Putamen (tissue), 1 donor: ENCODE results near the gene COPZ1.

Experiments
- DNase-seq: peaks from one replicate; pipeline ENCODE4 v3.0.0-alpha.2; 2016; ENCODE audit warnings: low spot score

The COPZ1 gene

DNA sequence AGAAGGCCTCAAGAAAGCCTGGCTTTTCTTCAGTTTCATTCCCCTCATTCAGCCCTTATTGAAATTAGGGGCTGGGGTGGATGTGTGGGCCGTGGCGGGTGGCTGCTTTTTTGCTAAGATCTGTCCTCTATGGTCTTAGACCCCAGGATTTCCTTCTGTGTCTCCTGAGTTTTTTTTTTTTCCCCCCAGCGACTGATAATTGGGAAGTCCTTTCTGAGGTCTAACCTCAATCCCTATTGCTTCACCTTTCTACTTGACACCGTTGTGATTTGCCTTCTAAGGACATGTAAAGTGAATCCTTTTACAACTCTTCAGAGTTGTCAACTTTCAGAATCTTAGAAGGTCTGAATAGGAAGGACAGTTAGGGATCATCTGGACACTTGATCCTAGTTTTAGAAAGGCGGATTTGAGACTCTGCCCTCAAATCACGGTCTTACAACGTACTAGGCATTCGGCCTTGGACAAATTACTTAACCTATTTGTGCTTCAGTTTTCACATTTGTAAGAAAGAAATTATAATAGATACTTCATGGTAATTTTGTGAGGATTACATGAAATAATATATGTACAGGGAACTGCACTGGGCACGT is 34.9 kb downstream of the COPZ1 start:
- DNase-seq = no peak

DNA sequence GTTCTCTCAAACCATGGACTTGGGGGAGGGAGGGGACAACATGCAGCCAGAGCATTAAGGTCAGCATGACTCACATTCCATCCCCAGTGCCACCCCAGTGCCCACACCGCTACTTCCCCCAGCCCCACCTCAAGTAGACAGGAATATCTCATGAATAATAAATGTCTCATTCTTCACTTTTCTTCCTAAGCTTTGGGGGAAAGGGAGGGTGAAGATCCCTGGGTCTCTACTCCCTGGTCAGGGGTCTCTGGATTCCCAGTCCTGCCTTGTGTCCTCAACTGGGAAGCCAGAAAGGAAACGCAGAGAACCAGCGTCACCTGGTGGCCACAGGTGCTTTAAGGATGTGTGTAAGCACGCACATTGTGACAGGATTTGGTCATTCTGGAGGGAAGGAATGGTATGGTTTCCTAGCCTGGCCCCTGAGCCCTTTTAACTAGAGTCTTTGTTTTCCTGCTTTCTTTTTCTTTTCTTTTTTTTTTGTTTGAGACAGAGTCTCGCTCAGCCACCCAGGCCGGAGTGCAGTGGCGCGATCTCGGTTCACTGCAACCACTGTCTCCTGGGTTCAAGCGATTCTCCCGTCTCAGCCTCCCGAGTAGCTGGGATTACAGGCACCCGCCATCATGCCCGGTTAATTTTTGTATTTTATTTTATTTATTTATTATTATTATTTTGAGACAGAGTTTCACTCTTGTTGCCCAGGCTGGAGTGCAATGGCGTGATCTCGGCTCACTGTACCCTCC is 36.0 kb downstream of the COPZ1 start:
- no peak for DNase-seq

DNA sequence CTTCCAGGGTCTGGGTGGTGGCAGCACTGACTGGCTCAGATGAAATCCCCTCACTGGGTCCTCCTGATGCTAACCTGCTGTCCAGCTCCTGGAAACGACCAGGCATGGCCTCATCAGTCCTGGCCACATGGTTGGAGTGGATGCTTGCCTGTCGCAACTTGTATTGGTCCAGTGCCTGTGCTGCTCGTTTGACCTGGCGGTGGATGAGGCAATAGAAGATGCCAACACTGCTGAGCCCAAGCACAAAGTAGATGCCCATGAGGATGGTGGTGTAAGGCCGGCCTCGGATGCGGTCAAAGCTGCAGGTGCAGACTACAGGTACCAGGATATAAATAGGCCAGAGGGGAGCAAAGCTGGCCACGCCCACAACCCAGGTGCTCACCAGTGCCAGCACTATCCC is 38.1 kb downstream of the COPZ1 start:
- no peak for DNase-seq

DNA sequence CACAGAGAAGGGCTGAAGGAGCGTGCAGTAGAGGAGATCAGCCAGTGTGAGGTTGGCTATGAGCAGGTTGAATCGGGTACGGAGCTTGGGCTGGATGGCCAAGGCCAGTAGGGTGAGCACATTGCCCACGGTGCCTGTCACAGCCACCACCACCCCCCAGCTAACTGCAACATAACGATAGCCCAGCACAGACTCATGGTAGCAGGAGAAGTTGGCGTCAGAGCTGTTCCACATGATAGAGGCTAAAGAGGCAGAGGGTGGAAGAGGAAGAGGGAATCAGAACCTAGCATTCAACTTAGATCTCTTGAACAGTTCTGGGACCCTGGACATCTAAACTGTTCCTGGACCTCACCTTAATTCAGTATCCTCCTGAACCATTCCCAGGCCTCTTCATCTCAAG is 38.7 kb downstream of the COPZ1 start:
- no peak for DNase-seq

DNA sequence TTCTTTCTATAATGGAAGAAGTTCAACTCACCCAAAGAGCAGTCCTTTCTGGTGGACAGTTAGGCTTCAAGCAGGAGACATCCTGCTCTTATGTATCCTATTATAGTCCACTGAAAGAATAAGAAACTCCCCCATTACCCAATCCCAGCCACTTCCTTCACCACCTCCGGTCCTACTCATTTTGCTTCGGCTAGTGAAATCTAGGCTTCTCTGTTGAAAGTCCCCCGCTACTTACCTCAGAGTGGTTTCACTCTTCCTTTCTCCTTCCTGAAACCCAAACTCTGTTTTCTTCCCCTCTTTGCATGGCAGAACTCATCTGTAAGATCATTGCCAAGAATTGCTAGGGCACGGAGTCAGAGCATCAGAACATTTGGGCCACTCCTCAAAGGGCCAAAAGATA is 39.5 kb downstream of the COPZ1 start, which contains the start of gene GPR84:
TSS of gene GPR84 (minus strand) at position 74 of the 400 bp plus-strand sequence. CDS start 635 bp downstream, outside the sequence.
- no peak for DNase-seq

DNA sequence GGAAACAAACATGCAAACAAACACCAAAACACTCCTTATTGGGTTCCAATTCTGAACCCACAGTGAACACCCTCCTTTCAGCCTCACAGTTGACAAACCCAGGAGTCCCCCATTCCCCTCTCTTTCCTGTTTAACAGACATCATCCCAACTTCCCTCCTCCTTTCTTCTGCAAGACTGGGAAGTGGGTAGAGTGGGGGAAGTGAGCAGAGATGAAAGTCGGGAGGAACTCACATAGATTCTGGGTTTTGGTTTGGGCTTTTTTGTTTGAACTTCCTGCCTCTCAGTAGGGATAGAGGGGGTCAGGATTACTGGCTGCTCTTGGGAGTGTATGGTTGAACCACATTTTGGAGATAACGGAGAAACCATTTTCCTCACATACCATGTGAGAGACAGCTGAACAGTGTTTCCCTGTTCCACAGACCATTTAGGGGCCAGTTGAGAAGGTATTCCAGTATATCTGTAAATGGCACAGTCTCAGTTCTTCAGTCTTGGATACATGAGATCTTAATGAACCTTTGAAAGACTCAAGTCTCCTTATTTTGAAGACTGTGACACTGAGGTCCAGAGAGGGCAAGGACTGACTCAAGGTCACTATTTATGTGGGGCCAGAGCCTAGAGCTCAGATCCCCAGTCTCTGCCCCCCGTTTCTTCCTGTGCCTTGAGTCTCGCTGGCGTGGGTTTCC is 43.2 kb downstream of the COPZ1 start:
- DNase-seq = no peak

DNA sequence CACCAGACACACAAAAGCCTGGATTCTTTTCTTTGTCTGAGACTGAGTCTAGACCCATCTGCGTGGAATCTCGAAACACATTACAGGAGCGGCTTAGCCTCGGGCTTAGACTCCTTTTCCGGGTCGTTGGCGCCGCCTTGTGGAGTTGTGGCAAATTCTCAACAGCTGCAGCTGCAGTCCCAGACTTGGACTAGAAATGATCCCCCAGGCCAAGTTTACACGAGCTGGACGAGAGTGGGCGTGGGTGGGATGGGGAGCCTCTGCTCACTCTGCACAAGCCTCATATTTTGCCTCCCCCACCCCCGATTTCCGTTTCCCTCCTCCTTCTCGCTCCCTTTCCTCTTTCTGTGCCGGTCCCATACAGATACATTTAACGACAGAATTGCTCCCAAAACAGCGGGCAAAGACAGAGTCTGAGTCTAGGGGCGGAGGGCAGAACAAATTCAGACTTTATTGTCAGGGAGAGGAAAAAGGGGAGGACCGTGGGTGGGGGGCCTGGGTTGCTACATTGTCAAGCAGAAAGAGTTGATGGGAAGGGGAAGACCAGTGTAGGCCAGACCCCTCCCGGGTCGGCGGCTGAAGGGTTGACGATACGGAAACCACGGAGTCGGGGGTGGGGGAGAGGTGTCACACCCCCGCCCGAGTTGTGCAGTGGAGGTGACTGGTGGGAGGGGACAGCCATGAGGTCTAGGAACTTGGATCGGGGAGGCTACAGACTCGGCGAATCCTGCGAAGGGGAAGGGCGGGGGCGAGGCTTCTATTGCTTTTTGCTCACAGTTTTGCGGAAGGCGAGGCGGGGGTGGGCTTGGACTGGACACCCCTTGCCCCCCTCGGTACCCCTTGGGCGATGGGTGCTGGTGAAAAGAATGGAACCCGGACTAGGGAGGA is 44.0 kb downstream of the COPZ1 start:
- peak; percentile 88 for DNase-seq

DNA sequence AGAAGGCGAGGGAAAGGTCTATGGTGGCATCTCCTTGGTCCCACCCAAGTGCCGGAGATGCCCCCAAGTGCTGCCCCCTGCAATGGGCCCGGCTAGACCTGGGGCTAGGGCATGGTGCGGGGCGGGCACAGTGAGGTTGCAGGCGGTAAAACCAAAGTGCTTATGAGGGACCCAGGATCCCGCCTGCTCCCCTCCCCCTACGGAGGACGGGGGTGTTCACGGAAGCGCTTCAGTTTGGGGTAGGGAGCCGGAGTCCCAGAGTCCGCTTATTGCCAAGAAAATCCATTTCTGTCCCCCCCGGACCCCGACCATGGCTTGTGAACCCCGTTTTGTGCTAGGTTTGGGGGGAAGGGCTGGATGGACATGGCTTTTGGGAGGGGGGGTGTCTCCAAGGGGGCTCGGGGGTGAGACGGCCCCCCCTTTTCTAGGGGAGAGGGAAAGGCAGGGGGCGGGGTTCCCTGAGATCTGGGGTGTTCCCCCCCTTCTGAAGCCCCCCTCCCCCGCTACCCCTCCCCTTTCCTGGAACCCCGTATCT is 44.7 kb downstream of the COPZ1 start:
- no peak for DNase-seq

DNA sequence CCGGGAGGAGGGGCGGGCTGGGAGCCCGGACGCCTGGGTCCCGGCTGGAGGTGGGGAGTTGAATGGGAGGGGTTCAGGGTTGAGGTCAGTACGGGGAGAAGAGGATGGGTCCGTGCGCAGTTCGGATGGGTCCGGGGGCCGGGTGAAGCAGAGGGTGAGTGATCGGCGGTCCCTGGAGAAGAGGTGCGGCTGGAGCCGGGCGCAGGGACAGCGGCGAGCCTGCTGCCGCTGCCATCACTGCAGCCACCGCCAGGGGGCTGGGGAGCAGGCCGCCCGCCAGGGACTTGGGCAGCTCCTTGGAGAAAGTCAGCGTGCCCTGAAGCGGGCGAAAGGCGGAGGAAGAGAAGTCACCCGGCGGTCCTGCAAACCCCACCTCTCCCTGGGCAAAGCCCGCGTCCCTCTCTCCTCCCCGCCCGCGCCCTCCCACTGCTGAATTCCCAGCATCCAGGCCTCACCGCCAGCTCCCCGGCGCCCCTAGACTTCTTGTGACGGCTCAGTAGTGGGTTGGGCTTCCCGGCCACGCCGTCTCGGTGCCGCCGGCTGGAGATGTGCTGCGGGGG is 45.3 kb downstream of the COPZ1 start:
- DNase-seq = no peak

DNA sequence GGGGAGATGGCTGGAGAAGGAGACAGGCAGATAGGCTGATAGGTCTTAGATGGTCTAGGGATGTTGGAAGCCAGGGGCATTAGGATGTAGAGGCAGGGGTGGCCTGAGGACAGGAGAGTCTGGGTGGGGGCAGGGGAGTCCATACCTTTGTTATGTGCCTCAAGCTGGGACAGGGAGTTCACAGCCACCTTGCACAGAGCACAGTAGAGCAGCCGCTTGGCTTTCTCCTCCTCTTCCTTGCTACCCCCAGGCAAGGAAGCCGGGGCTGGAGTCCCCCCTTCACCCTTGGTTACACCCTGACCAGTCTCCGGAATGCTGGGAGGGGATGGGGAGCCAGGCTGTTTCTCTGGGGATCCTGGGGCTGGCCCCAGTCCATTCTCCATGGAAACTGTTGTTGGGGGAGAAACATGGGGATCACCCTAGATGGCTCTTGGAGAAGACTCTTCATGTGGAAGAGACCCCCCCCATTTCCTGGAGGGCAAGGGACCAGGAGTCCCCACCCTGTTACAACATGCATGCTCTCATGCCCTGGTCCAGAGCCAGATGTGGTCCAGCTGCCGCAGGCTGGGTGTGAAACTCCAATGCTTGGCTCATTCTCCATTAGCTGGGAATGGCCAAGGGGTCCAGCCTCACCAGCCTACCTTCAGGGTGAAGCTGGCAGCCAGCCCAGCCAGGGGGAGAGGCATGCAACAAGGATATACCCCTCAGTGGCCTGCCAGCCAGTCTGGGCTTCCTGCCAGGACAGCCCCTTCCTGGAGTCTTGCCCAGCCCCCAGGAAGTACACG is 46.6 kb downstream of the COPZ1 start:
- no peak for DNase-seq

DNA sequence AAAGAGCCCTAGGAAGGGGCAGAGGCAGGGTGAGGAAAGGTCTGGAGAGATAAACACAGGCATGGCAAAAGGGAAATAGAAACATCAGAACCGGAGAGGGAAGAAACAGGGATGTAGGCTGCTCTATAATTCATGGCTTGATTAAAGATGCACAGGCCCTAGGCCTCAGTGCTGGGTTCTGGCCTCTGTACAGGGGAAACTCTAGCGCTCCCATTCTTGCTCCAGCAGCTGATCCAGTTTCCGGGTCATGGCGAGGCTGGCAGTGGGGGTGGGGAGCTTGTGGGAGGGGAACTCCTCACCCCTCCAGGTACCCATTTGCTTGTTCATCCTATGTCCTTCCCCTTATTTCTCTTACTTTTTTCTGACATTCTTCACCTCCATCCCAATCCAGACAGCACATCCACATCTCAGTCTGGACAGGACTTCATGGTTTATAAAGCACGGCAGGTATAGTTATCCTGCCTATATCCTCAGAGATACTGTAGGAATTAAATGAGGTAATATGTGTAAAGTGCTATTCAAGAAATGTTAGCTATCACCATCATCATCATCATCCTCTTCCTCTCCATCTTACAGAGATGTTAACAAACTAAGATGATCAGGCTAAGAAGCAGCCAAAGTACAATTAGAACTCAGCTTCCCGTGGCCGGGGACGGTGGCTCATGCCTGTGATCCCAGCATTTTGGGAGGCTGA is 47.3 kb downstream of the COPZ1 start:
- DNase-seq = no peak

DNA sequence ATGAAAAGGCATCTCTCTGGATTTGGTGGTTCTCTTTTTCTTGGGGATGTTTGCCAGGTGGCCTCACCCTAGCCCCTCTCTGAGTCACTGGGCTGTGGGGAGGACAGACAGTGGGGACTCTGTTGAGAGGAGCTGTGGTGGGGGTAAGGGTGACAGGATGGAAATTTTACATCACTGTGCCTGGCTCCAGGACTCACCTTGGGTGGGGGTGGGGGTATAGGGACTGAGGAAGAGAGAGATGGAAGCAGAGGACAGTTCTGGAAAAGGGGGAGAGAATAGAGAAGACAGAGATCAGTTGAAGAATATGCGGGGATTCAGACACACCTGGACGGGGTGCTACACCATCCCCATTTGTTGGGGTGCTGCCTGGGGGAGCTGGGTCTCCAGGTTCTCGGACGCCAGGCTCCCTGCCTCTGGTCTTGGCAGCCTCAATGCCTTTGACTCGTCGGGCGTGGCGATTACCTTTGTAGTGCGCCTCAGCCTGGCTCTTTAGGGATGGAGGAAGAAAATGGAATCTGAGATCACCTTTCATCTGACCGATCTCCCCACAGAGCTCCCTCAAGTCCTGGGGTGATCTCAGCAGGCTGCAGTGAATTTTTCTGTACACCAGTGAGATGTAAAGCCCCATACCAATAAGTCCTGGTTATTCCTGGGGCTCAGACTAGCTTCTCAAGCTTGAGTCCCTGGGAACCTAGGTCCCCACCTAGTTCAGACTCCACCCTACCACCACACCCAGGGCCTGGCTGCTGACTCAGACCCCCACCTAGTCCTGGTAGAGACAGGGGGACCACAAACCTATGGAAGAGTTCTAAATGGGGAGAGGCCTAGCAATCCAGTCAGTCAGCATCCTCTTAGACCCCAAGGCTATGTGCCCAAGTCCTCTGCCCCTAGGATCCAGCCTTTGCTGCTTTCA is 49.0 kb downstream of the COPZ1 start:
- DNase-seq = no peak

DNA sequence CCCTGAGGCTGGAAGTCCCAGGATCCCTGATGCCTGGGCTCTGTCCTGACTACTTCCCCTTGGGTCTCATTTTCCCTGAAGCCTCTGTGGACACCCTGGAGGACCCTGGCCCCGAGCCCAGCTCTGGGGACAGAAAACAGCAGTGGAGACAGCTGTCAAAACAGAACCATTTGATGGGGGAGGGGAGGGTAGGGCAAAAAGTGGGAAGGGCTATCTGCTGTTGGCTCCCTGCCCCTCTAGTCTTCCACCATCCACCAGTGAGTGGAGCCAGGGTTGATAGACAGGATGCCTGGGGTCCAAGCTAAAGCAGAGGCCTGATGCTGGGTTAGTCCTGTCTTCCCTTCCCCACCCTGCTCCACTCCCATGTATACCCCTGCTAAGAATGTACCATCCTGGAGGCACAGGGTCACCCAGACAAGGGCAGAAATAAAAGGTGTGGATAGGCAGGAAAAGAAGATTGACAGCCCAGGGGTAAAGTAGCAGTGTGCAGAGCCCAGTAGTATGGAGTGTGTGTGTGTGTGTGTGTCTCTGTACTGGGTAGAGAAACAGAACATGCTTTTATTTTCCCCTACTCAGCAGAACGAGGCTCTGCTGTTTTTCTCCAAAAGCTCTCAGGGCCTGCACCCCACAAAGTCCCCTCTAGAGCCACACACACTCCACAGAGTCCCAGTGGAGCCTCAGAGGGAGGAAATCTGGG is 49.8 kb downstream of the COPZ1 start:
- no peak for DNase-seq

DNA sequence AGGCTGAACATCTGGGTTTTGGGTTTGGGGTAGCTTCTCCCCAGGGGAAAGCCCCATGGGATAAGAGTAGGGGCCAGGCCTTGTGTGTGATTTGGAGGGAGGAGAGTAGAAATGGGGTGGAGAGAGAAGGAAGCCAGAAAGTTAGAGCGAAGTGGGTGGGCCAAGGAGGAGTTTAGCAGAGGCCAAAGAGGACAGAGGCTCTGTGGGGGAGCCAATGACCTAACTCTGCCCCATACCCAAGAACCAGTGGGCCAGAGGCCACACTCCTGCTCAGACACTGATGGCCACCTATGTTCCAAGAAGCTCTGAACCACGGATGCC is 50.3 kb downstream of the COPZ1 start:
- DNase-seq = no peak

DNA sequence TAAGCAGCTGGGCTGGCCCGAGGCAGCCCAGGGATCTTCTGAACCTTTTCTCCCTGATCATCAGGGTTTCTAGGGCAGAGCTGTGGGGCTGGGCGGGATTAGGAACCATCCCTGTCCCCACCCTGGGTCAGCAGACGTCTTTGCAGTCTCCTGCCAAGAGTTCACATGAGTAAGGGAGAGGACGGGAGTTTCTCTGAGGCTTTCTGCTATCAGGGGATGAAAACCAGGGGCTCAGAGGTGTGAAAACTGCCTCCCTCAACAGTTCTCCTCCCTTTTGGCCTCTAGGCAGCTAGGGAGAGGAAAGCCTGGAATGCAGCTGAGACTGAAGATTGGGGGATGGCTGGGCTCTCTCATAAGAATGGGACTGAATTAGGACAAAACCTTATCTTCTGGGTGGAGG is 51.7 kb downstream of the COPZ1 start:
- no peak for DNase-seq

DNA sequence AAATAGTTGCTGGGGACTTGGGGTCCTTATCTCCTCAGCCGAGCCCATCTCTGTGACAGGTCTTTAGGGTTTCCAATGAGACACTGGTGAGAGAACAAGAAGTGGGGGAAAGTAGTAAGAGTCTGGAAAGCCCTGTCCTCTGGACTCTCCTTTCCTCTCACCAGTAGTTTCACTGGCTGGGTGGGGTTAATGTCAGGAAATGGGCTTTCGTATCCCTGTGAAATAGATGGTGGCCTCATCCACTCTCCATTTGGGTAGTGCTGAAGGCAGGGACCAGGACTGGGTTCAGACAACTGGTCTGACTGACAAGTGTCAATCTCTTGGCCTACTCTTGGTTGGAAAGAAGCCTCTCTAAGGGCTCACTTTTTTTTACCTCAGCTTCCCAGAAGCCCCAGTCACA is 52.1 kb downstream of the COPZ1 start:
- no peak for DNase-seq

DNA sequence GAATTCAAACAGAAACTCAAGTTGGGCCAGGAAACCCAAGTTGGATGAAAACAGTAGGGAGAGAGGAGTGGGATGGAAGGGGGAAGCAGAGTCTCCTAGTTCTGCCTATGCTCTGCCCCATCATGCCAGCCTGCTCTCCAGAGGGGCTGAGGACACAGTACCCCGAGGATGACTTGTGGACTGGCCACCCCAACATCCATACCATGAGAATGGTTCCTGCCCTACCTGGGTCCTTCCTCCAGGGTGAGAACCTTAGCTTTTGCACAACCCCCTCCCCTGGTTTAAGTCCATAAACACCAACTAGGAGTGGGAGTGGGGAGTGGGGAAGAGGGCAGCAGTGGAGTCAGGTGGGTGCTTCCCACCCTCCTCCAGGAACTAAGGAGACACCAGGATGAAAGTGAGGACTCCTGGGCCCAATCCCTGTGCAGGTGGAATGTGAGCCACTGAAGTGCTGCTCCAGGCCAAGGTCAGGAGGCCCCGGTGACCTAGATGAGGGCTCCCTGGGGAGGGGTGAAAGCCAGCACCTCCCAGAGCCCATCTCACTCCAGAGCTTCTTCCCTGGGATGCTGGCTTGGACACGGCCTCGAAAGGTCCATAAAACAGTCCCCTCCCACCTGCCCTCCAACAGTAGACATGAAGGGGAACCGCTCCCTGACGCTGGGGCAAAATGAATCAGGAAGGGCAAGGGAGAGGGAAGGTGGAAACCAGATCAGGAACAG is 53.0 kb downstream of the COPZ1 start:
- no peak for DNase-seq

DNA sequence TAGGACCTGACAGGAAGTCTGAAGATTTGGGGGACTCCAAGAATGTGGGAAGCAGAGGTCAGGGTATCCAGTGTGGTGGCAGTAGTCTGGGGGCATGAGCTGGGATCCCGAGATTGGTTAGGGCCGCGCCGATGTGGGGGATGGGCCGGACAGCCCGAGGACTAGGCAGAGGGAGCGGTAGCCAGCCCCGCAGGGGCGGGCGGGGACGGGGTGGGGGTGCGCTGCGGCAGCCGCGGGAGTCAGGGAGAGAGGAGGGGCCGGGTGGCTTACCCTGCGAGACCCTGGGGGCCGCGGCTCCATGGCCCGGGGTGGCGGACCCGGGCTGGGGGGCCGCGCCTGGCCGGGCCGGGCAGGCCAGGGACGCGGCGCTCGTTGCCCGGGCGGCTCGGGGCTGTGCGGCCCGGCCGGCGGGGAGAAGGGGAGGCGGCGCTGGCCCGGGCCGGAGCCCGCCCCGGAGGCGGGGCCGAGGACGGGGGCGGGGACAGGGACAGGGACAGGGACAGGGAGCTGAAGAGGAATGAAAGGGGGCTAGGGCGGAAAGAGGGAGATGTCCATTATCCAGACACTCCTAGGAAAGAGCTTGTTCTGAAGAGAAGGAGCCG is 54.0 kb downstream of the COPZ1 start:
- no peak for DNase-seq
